ENCODE data around the gene ENDOD1. TPM values are rescaled to one million over a fixed set of nuclear protein-coding genes. Genes with fewer than 3 reads are reported as not detected.
A peak's percentile ranks its signal among the peaks of the same experiment; 100 is the strongest.

Gene ENDOD1
- total and polyA plus RNA-seq, 9 donors = 18.9 to 60.8 (median 34.3) TPM

DNA sequence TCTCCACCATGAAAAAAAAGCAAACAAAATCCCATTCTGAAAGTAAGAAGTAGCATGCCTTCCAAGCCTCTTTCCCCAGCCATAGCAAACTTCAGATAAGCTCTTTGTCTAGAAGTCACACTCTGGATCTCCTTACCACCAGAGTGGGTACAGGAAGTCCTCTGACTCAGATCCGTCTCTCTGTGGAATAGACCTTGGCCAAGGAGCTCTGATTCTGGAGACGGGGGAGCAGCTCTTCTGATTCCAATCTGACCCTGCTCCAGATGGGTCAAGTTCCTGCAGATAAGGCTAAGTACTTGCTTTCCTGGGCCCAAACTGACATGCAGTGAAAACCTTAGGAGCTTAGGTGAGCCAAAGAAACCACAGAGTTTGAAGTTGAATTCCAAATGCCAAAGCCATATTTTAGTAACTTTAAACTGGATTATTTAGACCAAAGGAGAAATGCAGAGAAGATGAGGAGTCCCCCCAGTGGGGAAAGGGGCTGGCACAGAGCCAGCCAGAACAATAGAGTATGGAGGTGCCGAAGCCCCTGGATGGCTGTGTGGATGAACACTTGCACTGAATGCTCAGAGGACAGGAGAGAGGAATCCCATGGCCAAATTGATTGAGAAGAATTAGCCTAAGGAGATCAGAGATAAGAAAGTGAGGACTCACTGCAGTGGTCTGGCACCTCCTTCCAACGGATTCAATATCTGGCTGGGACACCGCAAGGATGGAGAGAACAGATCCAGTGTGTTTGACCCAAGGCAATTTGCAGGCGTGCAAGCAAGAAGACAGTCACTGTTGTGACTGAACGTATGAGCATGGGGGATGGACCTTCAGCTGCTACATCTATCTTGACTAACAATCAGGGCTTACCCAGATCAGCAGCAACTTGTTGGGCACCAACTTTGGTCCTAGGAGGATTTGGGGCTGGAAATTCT is 54.9 kb downstream of the ENDOD1 start:
- TF ChIP-seq POLR2A (IDR thresholded peaks at IDR 0.05) (no peak), CTCF (IDR thresholded peaks at IDR 0.05) (no peak), EP300 (IDR thresholded peaks at IDR 0.05) (no peak)
- Histone ChIP-seq H3K9me3 (no peaks in the 10 kb centered on the region), H3K4me3 (no peak overlapping the region), H3K4me1 (ENCODE audit: insufficient read depth) (no peaks in the 10 kb centered on the region), H3K27me3 (no peaks in the 10 kb centered on the region), H3K36me3 (no peaks in the 10 kb centered on the region), H3K27ac (no peak overlapping the region)
- intact Hi-C loops (cut with DNase I) = loop anchor here (10.0 kb wide), 4 partner anchors 50 to 170 kb away; partner anchors contain the start of genes CWC15 (in 1 of the 4), KDM4D (in 1 of the 4) and SRSF8 (in 1 of the 4)
- DNase-seq = no peak
- WGBS, 3 donors = 77 to 84% (median 81%) methylated on average over 7 of the region's 7 CpGs

DNA sequence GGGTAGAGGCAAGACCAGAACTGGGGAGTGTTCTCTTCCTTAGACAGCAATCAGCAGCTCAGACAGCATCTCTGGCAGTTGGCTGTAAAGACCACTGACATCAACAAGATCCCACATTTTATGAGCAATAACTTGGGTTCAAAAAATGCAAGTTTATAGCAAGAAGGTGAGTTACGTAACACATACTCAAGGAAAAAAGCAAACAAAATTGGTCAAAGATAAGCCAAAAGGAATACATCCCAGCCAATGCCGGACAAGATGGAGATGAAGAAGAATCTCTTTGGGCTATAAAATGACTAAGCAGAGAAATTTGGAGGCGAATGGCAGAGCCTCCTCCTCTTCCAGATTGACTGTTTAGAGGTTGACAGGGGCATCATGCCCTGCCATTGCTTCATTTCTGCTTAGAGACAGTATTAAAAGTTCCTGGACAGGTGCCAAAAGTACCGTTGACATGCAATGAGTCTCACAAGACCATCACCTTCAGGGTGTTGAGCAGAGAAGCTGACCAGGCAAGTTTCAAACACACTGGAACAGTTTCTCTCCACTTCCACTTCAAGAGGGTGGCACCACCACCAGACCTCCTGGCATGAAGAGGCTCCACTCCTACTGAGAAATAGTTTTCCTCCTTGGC is 55.9 kb downstream of the ENDOD1 start:
- no peak overlapping the region for H3K27ac ChIP-seq
- intact Hi-C loops (cut with DNase I) = loop anchor here (10.0 kb wide), 4 partner anchors 51 to 171 kb away; partner anchors contain the start of genes CWC15 (in 1 of the 4), KDM4D (in 1 of the 4) and SRSF8 (in 1 of the 4)

GRCh38 chr11:95147364-95147905 is 57.8 kb downstream of the ENDOD1 start:
- Histone ChIP-seq H3K9me3 (no peaks in the 10 kb centered on the region), H3K4me3 (no peak overlapping the region), H3K27ac (peak overlapping the region in 1 of 2 donors; percentile 19), H3K27me3 (no peaks in the 10 kb centered on the region), H3K4me1 (ENCODE audit: insufficient read depth) (peaks cover 1% of the 10 kb centered on the region), H3K36me3 (no peaks in the 10 kb centered on the region)
- TF ChIP-seq POLR2A (IDR thresholded peaks at IDR 0.05) = no peak
- no peak for TF ChIP-seq CTCF (IDR thresholded peaks at IDR 0.05)
- TF ChIP-seq EP300 (IDR thresholded peaks at IDR 0.05) = no peak
- peak in 2 of 5 donors; percentile 31 to 37 for DNase-seq
- intact Hi-C loops (cut with DNase I) = loop anchor here (10.0 kb wide), 4 partner anchors 53 to 173 kb away; partner anchors contain the start of genes CWC15 (in 1 of the 4), KDM4D (in 1 of the 4) and SRSF8 (in 1 of the 4)
- 4 to 6% (median 5%) methylated on average over 4 of the region's 4 CpGs for WGBS, 3 donors

More for the DNA sequence above, 55.9 kb downstream of the ENDOD1 start:
- 73 to 77% (median 76%) methylated on average over 4 of the region's 4 CpGs for WGBS, 3 donors
- DNase-seq = no peak
- no peak for TF ChIP-seq CTCF (IDR thresholded peaks at IDR 0.05)
- TF ChIP-seq POLR2A (IDR thresholded peaks at IDR 0.05) = no peak
- Histone ChIP-seq H3K36me3 (no peaks in the 10 kb centered on the region), H3K27me3 (no peaks in the 10 kb centered on the region), H3K4me1 (ENCODE audit: insufficient read depth) (no peaks in the 10 kb centered on the region), H3K4me3 (no peak overlapping the region), H3K9me3 (no peaks in the 10 kb centered on the region)

GRCh38 chr11:95148406-95148805 is 58.8 kb downstream of the ENDOD1 start:
- intact Hi-C loops (cut with DNase I) = loop anchor here (10.0 kb wide), 4 partner anchors 54 to 174 kb away; partner anchors contain the start of genes CWC15 (in 1 of the 4), KDM4D (in 1 of the 4) and SRSF8 (in 1 of the 4)
- Histone ChIP-seq H3K27me3 (no peaks in the 10 kb centered on the region), H3K4me1 (ENCODE audit: insufficient read depth) (peaks cover 3% of the 10 kb centered on the region), H3K4me3 (no peak overlapping the region), H3K27ac (no peak overlapping the region), H3K9me3 (no peaks in the 10 kb centered on the region), H3K36me3 (no peaks in the 10 kb centered on the region)
- no peak for DNase-seq
- TF ChIP-seq EP300 (IDR thresholded peaks at IDR 0.05) = no peak
- TF ChIP-seq POLR2A (IDR thresholded peaks at IDR 0.05) = no peak
- no peak for TF ChIP-seq CTCF (IDR thresholded peaks at IDR 0.05)
